Fibroblast of upper back skin (primary cell): ENCODE measurements around the gene NELL2.

Experiments
- DNase-seq: peaks from one replicate; pipeline ENCODE4 v3.0.0-alpha.2; 2013

Gene NELL2

GRCh38 chr12:44677724-44678123 is 198.4 kb downstream of the NELL2 start:
- no peak for DNase-seq

GRCh38 chr12:44674875-44675274 is 201.2 kb downstream of the NELL2 start:
- DNase-seq = no peak

- DNase-seq = no peak
These were observed 202.3 kb downstream of the NELL2 start for GRCh38 chr12:44673811-44674210.

- no peak for DNase-seq
These were observed 204.1 kb downstream of the NELL2 start for GRCh38 chr12:44672042-44672441.

GRCh38 chr12:44668443-44668842 is 207.7 kb downstream of the NELL2 start:
- DNase-seq = no peak

- DNase-seq = no peak
These were observed 208.7 kb downstream of the NELL2 start for GRCh38 chr12:44667461-44667860.

GRCh38 chr12:44663291-44663690 is 212.8 kb downstream of the NELL2 start:
- no peak for DNase-seq

- DNase-seq = no peak
These were observed 220.3 kb downstream of the NELL2 start for GRCh38 chr12:44655846-44656245.

GRCh38 chr12:44654646-44655639 is 221.2 kb downstream of the NELL2 start:
- no peak for DNase-seq

- no peak for DNase-seq
These were observed 222.1 kb downstream of the NELL2 start for GRCh38 chr12:44653861-44654527.

GRCh38 chr12:44649693-44650092 is 226.4 kb downstream of the NELL2 start:
- no peak for DNase-seq

- no peak for DNase-seq
These were observed 228.0 kb downstream of the NELL2 start for GRCh38 chr12:44647917-44648690.

GRCh38 chr12:44640427-44641190 is 235.5 kb downstream of the NELL2 start:
- DNase-seq = no peak

GRCh38 chr12:44637875-44638274 is 238.2 kb downstream of the NELL2 start:
- no peak for DNase-seq

GRCh38 chr12:44628180-44628579 is 247.9 kb downstream of the NELL2 start:
- peak; percentile 8 for DNase-seq

GRCh38 chr12:44627387-44628166 is 248.5 kb downstream of the NELL2 start:
- peak; percentile 18 for DNase-seq

- DNase-seq = no peak
These were observed 249.2 kb downstream of the NELL2 start for GRCh38 chr12:44626883-44627282.

GRCh38 chr12:44618946-44619345 is 257.2 kb downstream of the NELL2 start:
- no peak for DNase-seq

- DNase-seq = no peak
These were observed 259.7 kb downstream of the NELL2 start for GRCh38 chr12:44616402-44616801.

GRCh38 chr12:44611538-44611937 is 264.6 kb downstream of the NELL2 start:
- DNase-seq = no peak

GRCh38 chr12:44603701-44604100 is 272.4 kb downstream of the NELL2 start:
- DNase-seq = no peak

GRCh38 chr12:44592626-44593025 is 283.5 kb downstream of the NELL2 start:
- no peak for DNase-seq
